B cell (primary cell): ENCODE data around the gene AKTIP. TPM values are rescaled to one million over a fixed set of nuclear protein-coding genes. Genes with fewer than 3 reads are reported as not detected.

ENCODE experiments used
- ATAC-seq: fragments of 200-7000 bp; cut with Tn5 transposase; one replicate; pipeline ENCODE4 v1.10.0; 2021; ENCODE audit warnings: low read depth, mild to moderate bottlenecking, moderate number of reproducible peaks, moderate library complexity
- CTCF ChIA-PET: fragments of 350-600 bp; sonication (Branson Sonifier 250); formaldehyde crosslinking; loops from one replicate; lab custom pipeline; 2021; ENCODE audit warnings: antibody characterized with exemption, inconsistent platforms; lab: Charles Lee
- POLR2A ChIA-PET: fragments of 350-600 bp; sonication (Branson Sonifier 250); formaldehyde crosslinking; loops from one replicate; lab custom pipeline; 2021; ENCODE audit warnings: antibody characterized with exemption; lab: Charles Lee
- DNase-seq: peaks from one replicate; pipeline ENCODE4 v3.0.0; 2013
- H2AFZ ChIP-seq: 2 replicates; pipeline ENCODE4 v1.6.1; 2012; ENCODE audit warnings: mild to moderate bottlenecking, low read depth, low read length; ENCODE audit not compliant: insufficient read depth, poor library complexity, severe bottlenecking
- H3K27ac ChIP-seq, 2 donors: 1 replicate in 1 of 2; 2 replicates in 1 of 2; pipeline ENCODE4 v1.5.1; 2012 to 2013; ENCODE audit warnings: low read length in 2 of 2, mild to moderate bottlenecking in 2 of 2, moderate library complexity in 1 of 2
- H3K27me3 ChIP-seq, 4 experiments: fragments of 200-600 bp in 1 of 4; sonication (generic) in 1 of 4; replicated peaks in 1 of 4; 1 replicate in 2 of 4; 2 replicates in 2 of 4; pipeline versions ENCODE4 v1.6.1 to v1.7.0; 2013 to 2016; ENCODE audit warnings: low read length in 3 of 4, mild to moderate bottlenecking in 2 of 4, mixed read lengths in 1 of 4, moderate library complexity in 1 of 4; ENCODE audit not compliant: insufficient read depth in 4 of 4, control insufficient read depth in 3 of 4; ENCODE audit errors: control extremely low read depth in 1 of 4
- H3K36me3 ChIP-seq, 2 experiments: replicated peaks in 1 of 2; 1 replicate in 1 of 2; 2 replicates in 1 of 2; pipeline versions ENCODE4 v1.6.1 to v1.7.1; 2013; ENCODE audit warnings: low read length in 1 of 2; ENCODE audit not compliant: insufficient read depth in 2 of 2, control insufficient read depth in 1 of 2; ENCODE audit errors: control extremely low read depth in 1 of 2, extremely low read depth in 1 of 2
- H3K4me1 ChIP-seq, 2 donors: fragments of 200-600 bp in 1 of 2; sonication (generic) in 1 of 2; 1 replicate in 1 of 2; 2 replicates in 1 of 2; pipeline versions ENCODE4 v1.5.1 to v1.6.1; 2013 to 2017; ENCODE audit warnings: low read length in 2 of 2; ENCODE audit not compliant: control insufficient read depth in 2 of 2, insufficient read depth in 2 of 2
- H3K4me2 ChIP-seq: replicated peaks from 2 replicates; pipeline ENCODE3; 2012; ENCODE audit warnings: mild to moderate bottlenecking, low read depth, low read length; ENCODE audit not compliant: poor library complexity, severe bottlenecking
- H3K4me3 ChIP-seq, 5 experiments: fragments of 200-600 bp in 1 of 5; sonication (generic) in 1 of 5; 1 replicate in 3 of 5; 2 replicates in 2 of 5; pipeline versions ENCODE4 v1.5.1 to v1.7.0; 2011 to 2016; ENCODE audit warnings: low read length in 4 of 5, mild to moderate bottlenecking in 4 of 5, low read depth in 2 of 5, control low read depth in 1 of 5, moderate library complexity in 1 of 5; ENCODE audit not compliant: insufficient read depth in 1 of 5; ENCODE audit errors: control extremely low read depth in 1 of 5, extremely low read depth in 1 of 5
- H3K79me2 ChIP-seq: fragments of 200-600 bp; sonication (generic); one replicate; pipeline ENCODE4 v1.6.0; 2016; ENCODE audit warnings: low read length; ENCODE audit not compliant: control insufficient read depth, insufficient read depth
- H3K9ac ChIP-seq: fragments of 200-600 bp; sonication (generic); 2 replicates; pipeline ENCODE4 v1.6.1; 2017; ENCODE audit warnings: mild to moderate bottlenecking, low read length, moderate library complexity
- H3K9me3 ChIP-seq, 3 donors: one replicate each; pipeline versions ENCODE4 v1.6.1 to v1.7.1; 2013; ENCODE audit warnings: low read length in 2 of 3; ENCODE audit not compliant: control insufficient read depth in 2 of 3, insufficient read depth in 1 of 3; ENCODE audit errors: control extremely low read depth in 1 of 3
- H4K20me1 ChIP-seq: 2 replicates; pipeline ENCODE4 v1.6.0; 2012; ENCODE audit warnings: mild to moderate bottlenecking, low read length; ENCODE audit not compliant: insufficient read depth, control insufficient read depth, poor library complexity, severe bottlenecking
- H3K27ac Mint-ChIP-seq: one replicate; pipeline ENCODE4 v1.8.0; 2021; ENCODE audit warnings: mixed read lengths
- H3K27me3 Mint-ChIP-seq: one replicate; pipeline ENCODE4 v1.8.0; 2021; ENCODE audit warnings: mixed read lengths
- H3K4me1 Mint-ChIP-seq: one replicate; pipeline ENCODE4 v1.8.0; 2021; ENCODE audit warnings: mixed read lengths
- H3K4me3 Mint-ChIP-seq: one replicate; pipeline ENCODE4 v1.8.0; 2021; ENCODE audit warnings: mixed read lengths
- H3K9me3 Mint-ChIP-seq: one replicate; pipeline ENCODE4 v1.8.0; 2022; ENCODE audit warnings: mixed read lengths; ENCODE audit not compliant: insufficient read depth
- CTCF ChIP-seq: fragments of 200-600 bp; IDR thresholded peaks from one replicate; pipeline ENCODE4 v1.8.0; 2022; ENCODE audit warnings: antibody characterized with exemption, mild to moderate bottlenecking
- EZH2 ChIP-seq: IDR thresholded peaks from 2 replicates; pipeline ENCODE4 v1.6.1; 2012; ENCODE audit warnings: borderline replicate concordance, low read depth, mild to moderate bottlenecking, moderate library complexity, low read length; ENCODE audit not compliant: insufficient read depth, poor library complexity, severe bottlenecking
- WGBS: methylation state at CpG from one replicate; pipeline ENCODE4 v1.1.5; 2013; ENCODE audit warnings: missing lambda C conversion rate; ENCODE audit not compliant: insufficient coverage; 5-methylcytosine and 5-hydroxymethylcytosine counted together
- intact Hi-C: fragments of 100-400 bp; cut with micrococcal nuclease; formaldehyde crosslinking; loops from one replicate; pipeline ENCODE4 v1.10.0; 2022
- polyA plus RNA-seq: library from polyadenylated mRNA; depleted of rRNA; stranded (reverse); fragments of >200 nt; gene quantifications from 2 replicates; pipeline ENCODE4 v1.2.3, GENCODE V29; 2012
- total RNA-seq, 2 donors: library from RNA; stranded (reverse); fragments of 120-200 nt in 1 of 2; gene quantifications; 1 replicate in 1 of 2; 2 replicates in 1 of 2; pipeline versions ENCODE4 v1.2.3 to v1.2.4, GENCODE V29; 2013 to 2022

AKTIP gene
- total and polyA plus RNA-seq, 2 donors (not counting 1 experiment from before 2014, with no cell fraction given), result 12.6 to 24.0 TPM

- Histone ChIP-seq H3K4me3 (no peak overlapping the region), H3K27ac (no peak overlapping the region), H4K20me1 (no peaks in the 10 kb centered on the region), H3K27me3 (no peaks in the 10 kb centered on the region), H3K4me1 (no peaks in the 10 kb centered on the region), H3K4me2 (no peak overlapping the region), H3K9ac (no peak overlapping the region), H3K9me3 (peaks cover 1 to 10% (median 9%) of the 10 kb centered on the region in 3 donors), H3K36me3 (peaks cover 17 to 78% of the 10 kb centered on the region in 2 experiments), H3K79me2 (no peaks in the 10 kb centered on the region), H2AFZ (no peak overlapping the region)
- Mint-ChIP-seq H3K27me3 (no peaks in the 10 kb centered on the region), H3K27ac (no peak overlapping the region), H3K4me3 (no peak overlapping the region), H3K4me1 (no peaks in the 10 kb centered on the region), H3K9me3 (no peaks in the 10 kb centered on the region)
- TF ChIP-seq CTCF (no peak), EZH2 (no peak)
- CTCF ChIA-PET, result no interaction called here
- no CpG with 5 or more reads among the region's 1 CpG for WGBS
- intact Hi-C loops, result no loop called here
- ATAC-seq (no peak), DNase-seq (no peak)
- POLR2A ChIA-PET, result no interaction called here
Observed at GRCh38 chr16:53489755-53490154, 13.3 kb downstream of the AKTIP start.

GRCh38 chr16:53486230-53486629 is 16.8 kb downstream of the AKTIP start:
- H3K4me1 Mint-ChIP-seq, result no peaks in the 10 kb centered on the region
- H3K9me3 Mint-ChIP-seq, result peaks cover 4% of the 10 kb centered on the region
- ChIA-PET CTCF (interaction anchor here (1.3 kb wide), 1 partner anchor 10 kb away, joined by 3 read pairs; no protein-coding TSS in a partner anchor), POLR2A (interaction anchor here (1.1 kb wide), 1 partner anchor 51 kb away, joined by 3 read pairs; no protein-coding TSS in a partner anchor)
- intact Hi-C loops, result no loop called here
- H3K27ac Mint-ChIP-seq, result no peak overlapping the region
- Histone ChIP-seq H3K36me3 (peaks cover 16 to 85% of the 10 kb centered on the region in 2 experiments), H3K9ac (no peak overlapping the region), H3K4me3 (no peak overlapping the region), H2AFZ (no peak overlapping the region), H3K4me2 (no peak overlapping the region), H3K9me3 (peaks cover 2 to 10% (median 9%) of the 10 kb centered on the region in 3 donors), H3K27me3 (no peaks in the 10 kb centered on the region), H3K27ac (no peak overlapping the region), H3K4me1 (no peaks in the 10 kb centered on the region), H3K79me2 (no peaks in the 10 kb centered on the region), H4K20me1 (no peaks in the 10 kb centered on the region)
- no peak for DNase-seq
- no peaks in the 10 kb centered on the region for H3K27me3 Mint-ChIP-seq
- TF ChIP-seq CTCF (no peak), EZH2 (no peak)
- ATAC-seq, result no peak
- no peak overlapping the region for H3K4me3 Mint-ChIP-seq
